HL-60 (cell line): Measurements from ENCODE around the gene GATA6.

ENCODE experiments used
- CTCF ChIP-seq: IDR thresholded peaks from one replicate; pipeline ENCODE4 v1.5.1; 2011; ENCODE audit warnings: low read length, control low read depth, inconsistent platforms; ENCODE audit not compliant: insufficient read depth
- POLR2AphosphoS5 ChIP-seq: IDR thresholded peaks from 2 replicates; pipeline ENCODE4 v1.6.1; 2012; ENCODE audit warnings: low read depth

- TF ChIP-seq CTCF (no peak), POLR2AphosphoS5 (no peak)
Measured at GRCh38 chr18:22221350-22221749, 52.0 kb downstream of the GATA6 start.
